GM19452 (cell line): Measurements from ENCODE around the gene ASNSD1.
A peak's percentile ranks its signal among the peaks of the same experiment; 100 is the strongest.
"Not testable (repeated sequence)": the region's sequence is repeated elsewhere in the genome, so short reads cannot be mapped to it uniquely, and the experiment has no call there.

ENCODE experiments used
- ATAC-seq: cut with Tn5 transposase; IDR thresholded peaks from one replicate; pipeline ENCODE4 v1.9.1; 2021; ENCODE audit not compliant: unreplicated experiment

Gene ASNSD1

GRCh38 chr2:189684811-189685210, 23.6 kb downstream of the ASNSD1 start:
- ATAC-seq: no peak

DNA sequence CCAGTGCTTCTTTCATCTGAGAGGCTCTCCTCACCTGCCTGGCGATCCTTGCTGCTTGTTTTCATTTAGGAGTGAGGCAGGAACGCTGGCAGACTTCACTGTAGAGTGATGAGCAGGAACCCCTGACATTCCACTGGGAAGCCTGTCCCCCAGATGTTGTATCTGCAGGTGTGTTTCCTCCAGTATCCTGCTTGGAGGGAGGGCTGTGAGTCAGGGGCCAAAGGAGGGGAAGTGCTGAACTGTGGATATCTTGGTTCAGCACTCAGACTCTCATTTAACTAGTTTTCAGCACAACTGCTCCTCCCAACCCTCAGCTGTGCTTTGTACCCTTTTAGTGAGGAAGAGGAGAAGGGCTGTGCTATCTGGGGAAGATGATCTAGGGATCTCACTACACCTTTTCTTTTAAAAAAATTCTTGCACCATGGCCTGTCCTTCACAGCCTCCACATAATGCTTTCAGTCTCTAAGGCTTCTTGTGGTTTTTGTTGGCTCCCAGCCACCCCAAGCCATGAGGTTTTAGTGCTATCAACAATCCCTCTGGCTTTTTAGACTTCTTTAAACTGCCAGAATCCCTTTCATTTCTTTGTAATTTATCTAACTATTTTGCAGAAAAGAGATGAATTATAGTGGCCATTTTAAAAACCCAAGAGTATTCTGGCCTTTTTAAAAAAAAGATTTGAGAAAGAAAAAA, 24.4 kb downstream of the ASNSD1 start:
- ATAC-seq: no peak

GRCh38 chr2:189687796-189688195, 26.5 kb downstream of the ASNSD1 start:
- ATAC-seq: not testable (repeated sequence)

DNA sequence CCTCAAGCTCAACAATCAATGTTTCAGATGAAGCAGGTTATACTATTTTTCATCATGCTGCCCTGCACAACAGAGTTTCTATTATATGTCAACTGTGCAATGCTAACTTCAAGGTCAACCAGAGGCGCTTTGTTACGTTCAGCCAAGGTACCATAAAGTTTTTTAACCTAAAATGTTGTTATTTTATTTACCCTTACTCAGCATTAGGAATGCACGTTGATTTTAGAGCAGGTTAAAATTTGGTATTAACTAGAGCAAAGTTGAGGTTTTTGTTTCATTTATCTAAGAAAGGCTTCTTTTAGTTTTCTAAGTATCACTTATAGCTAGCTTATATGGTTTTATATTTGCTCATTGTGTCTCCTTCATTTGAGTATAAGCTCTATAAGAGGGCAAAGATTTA, 35.0 kb downstream of the ASNSD1 start:
- no peak for ATAC-seq

- peak; percentile 68 for ATAC-seq
These were observed 37.0 kb downstream of the ASNSD1 start for GRCh38 chr2:189698020-189698887.

GRCh38 chr2:189700681-189701080, 39.4 kb downstream of the ASNSD1 start:
- ATAC-seq: no peak

DNA sequence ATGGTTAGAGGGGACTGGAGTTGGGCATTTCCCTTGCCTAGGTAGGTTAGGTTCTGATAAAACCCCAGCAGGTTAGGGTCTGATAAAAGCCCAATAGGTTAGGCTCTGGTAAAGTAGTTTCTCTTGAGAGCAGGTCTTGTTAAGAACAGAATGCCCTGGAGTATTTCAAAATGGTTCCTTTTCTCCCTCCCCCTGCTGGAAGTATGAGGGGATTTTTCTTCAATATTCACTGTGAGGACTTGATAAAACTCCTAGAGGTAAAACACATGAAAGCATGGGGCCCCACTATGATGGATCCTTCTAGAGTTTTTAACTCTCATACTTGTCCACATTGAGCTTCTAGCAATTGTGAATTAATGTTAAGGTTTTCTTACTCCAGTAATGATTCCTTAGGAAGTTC, 40.8 kb downstream of the ASNSD1 start:
- no peak for ATAC-seq

GRCh38 chr2:189709501-189710221, 48.4 kb downstream of the ASNSD1 start:
- no peak for ATAC-seq

GRCh38 chr2:189717593-189717992, 56.3 kb downstream of the ASNSD1 start:
- ATAC-seq: not testable (repeated sequence)

DNA sequence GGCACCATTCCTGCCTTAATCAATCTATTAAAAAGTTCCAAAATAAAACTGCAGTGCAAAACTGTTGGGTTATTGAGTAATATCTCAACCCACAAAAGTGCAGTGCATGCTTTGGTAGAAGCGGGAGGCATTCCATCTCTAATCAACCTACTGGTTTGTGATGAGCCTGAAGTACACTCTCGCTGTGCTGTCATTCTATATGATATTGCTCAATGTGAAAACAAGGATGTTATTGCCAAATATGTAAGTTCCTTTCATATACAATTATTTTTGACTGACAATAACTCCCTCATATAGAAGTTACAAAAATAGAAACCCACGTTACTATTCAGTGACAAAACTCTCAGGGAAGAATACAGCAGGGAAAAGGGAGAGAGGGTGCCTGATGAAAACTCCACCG, 58.3 kb downstream of the ASNSD1 start:
- no peak for ATAC-seq
